ENCODE measurements around the gene BORCS5. TPM values are rescaled to one million over a fixed set of nuclear protein-coding genes. Genes with fewer than 3 reads are reported as not detected.

The BORCS5 gene
- total RNA-seq, 1 donor from 2014 or later: 22.7 TPM

DNA sequence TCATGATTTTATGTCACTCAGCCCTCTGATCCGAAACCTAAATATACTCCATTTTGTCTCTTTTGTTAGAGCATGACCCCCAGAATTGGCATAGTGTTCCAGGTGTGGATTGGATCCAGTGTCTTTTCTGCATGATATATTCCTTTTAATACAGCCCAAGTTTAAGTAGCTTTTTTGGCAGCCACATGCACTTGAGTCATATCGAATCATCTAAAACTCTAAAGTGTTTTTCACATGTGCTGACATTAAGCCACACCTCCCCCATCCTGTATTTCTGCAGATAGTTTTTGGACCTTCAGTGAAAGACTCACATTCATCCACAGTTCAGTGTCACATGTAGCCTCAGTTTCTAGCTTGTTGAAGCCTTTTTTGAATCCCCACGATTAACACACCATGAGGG lies 30.6 kb downstream of the BORCS5 start:
- H3K9me3 Mint-ChIP-seq: no peaks in the 10 kb centered on the region
- DNase-seq: no peak
- no peak overlapping the region for H3K27ac Mint-ChIP-seq
- CTCF ChIA-PET: no interaction called here
- no peak overlapping the region for H3K4me3 Mint-ChIP-seq
- ATAC-seq (ENCODE audit: low read depth): no peak
- H3K4me1 Mint-ChIP-seq: no peaks in the 10 kb centered on the region
- no peaks in the 10 kb centered on the region for H3K27me3 Mint-ChIP-seq
- peaks cover 39% of the 10 kb centered on the region for H3K36me3 Mint-ChIP-seq (ENCODE audit: low read depth)
- POLR2A ChIA-PET: no interaction called here
- intact Hi-C loops (cut with micrococcal nuclease): no loop called here
- TF ChIP-seq, protein P1, sequence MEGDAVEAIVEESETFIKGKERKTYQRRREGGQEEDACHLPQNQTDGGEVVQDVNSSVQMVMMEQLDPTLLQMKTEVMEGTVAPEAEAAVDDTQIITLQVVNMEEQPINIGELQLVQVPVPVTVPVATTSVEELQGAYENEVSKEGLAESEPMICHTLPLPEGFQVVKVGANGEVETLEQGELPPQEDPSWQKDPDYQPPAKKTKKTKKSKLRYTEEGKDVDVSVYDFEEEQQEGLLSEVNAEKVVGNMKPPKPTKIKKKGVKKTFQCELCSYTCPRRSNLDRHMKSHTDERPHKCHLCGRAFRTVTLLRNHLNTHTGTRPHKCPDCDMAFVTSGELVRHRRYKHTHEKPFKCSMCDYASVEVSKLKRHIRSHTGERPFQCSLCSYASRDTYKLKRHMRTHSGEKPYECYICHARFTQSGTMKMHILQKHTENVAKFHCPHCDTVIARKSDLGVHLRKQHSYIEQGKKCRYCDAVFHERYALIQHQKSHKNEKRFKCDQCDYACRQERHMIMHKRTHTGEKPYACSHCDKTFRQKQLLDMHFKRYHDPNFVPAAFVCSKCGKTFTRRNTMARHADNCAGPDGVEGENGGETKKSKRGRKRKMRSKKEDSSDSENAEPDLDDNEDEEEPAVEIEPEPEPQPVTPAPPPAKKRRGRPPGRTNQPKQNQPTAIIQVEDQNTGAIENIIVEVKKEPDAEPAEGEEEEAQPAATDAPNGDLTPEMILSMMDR (IDR thresholded peaks at IDR 0.05): no peak

DNA sequence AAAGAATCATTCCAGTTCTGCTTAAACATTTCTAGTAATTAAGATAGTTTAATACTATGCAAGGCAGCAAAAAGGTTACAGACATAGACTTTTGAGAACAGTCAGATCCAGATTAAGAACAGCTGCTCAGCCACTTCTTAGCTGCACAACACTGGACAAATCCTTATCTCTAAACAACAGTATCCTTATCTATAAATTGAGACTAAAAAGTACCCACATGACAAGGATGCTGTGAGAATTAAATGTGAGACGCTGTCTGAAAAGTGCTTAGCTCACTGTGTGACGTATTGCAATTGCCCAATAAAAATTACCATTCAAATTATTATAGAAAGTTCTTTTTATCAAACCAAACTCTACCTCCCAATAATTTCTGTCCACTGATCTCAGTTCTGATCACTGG lies 35.5 kb downstream of the BORCS5 start:
- TF ChIP-seq, protein P1 (IDR thresholded peaks at IDR 0.05): no peak
- Mint-ChIP-seq H3K9me3 (no peaks in the 10 kb centered on the region), H3K4me1 (no peaks in the 10 kb centered on the region), H3K27me3 (no peaks in the 10 kb centered on the region), H3K36me3 (ENCODE audit: low read depth) (peaks cover 21% of the 10 kb centered on the region), H3K27ac (no peak overlapping the region), H3K4me3 (no peak overlapping the region)
- DNase-seq (no peak), ATAC-seq (ENCODE audit: low read depth) (no peak)
- CTCF ChIA-PET: no interaction called here
- POLR2A ChIA-PET: no interaction called here
- intact Hi-C loops (cut with micrococcal nuclease): no loop called here

DNA sequence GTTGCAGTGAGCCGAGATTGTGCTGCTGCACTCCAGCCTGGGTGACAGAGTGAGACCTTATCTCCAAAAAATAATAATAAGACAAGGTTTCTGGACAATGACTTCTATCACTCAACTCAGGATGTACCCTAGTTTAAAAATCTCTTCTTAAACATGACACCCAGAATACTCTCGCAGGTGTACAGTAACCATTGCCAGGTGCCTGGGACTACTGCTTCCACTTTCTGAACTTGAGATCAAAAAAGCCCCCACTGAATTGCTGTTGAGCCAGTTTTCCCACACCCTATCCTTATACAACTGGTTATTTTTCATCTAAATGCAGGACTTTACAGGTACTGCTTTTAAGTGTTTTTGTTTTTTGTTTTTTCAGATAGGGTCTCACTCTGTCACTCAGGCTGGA lies 36.3 kb downstream of the BORCS5 start:
- Mint-ChIP-seq H3K27me3 (no peaks in the 10 kb centered on the region), H3K9me3 (no peaks in the 10 kb centered on the region), H3K4me3 (no peak overlapping the region), H3K36me3 (ENCODE audit: low read depth) (peaks cover 21% of the 10 kb centered on the region), H3K4me1 (no peaks in the 10 kb centered on the region), H3K27ac (no peak overlapping the region)
- ATAC-seq (ENCODE audit: low read depth) (no peak), DNase-seq (no peak)
- POLR2A ChIA-PET: no interaction called here
- CTCF ChIA-PET: no interaction called here
- intact Hi-C loops (cut with micrococcal nuclease): no loop called here
- TF ChIP-seq, protein P1 (IDR thresholded peaks at IDR 0.05): no peak

DNA sequence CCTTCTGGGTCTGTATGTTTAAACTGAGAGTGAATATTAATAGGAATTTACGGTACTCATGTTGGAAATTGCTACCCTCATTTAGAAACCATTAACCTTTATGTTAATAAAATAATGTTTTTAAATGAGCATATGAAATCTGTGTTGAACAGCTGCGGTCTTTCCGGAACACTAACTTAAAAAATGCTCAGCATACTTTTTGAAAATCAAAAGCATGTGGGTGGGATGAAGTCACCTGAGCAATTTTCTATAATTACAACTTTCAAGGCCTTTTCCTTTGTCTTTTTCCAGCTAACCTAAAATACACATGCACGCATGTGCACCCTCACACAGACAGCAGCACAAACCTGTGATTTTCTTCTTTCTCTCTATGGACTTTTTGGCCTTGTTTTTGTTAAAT lies 39.8 kb downstream of the BORCS5 start:
- Mint-ChIP-seq H3K27me3 (no peaks in the 10 kb centered on the region), H3K36me3 (ENCODE audit: low read depth) (peaks cover 24% of the 10 kb centered on the region), H3K9me3 (peaks cover 7% of the 10 kb centered on the region), H3K27ac (no peak overlapping the region), H3K4me1 (no peaks in the 10 kb centered on the region), H3K4me3 (no peak overlapping the region)
- intact Hi-C loops (cut with micrococcal nuclease): no loop called here
- ChIA-PET POLR2A (no interaction called here), CTCF (no interaction called here)
- TF ChIP-seq, protein P1 (IDR thresholded peaks at IDR 0.05): no peak
- no peak for DNase-seq
- no peak for ATAC-seq (ENCODE audit: low read depth)

DNA sequence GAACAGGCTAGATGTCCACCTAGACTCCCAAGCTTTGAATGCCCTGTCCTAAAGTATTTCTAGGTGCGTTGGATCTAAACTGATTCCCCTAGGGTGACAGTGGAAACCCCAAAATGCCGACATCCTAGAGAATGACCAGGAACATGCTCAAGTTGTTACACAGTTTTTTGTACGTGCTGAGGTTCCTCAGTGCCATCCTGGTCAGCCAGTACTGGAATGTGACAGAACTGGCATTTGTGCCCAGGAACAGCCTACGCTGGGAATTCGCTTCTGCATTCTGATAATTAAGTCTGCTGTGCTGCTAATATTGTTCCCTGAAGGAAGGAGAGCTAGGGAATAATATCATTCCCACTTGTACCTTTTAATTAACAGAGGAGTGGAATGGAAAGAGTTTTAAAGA lies 40.3 kb downstream of the BORCS5 start:
- Mint-ChIP-seq H3K27ac (no peak overlapping the region), H3K4me1 (no peaks in the 10 kb centered on the region), H3K36me3 (ENCODE audit: low read depth) (peaks cover 26% of the 10 kb centered on the region), H3K27me3 (no peaks in the 10 kb centered on the region), H3K9me3 (peaks cover 7% of the 10 kb centered on the region), H3K4me3 (no peak overlapping the region)
- CTCF ChIA-PET: no interaction called here
- ATAC-seq (ENCODE audit: low read depth): no peak
- no peak for DNase-seq
- intact Hi-C loops (cut with micrococcal nuclease): no loop called here
- POLR2A ChIA-PET: no interaction called here
- TF ChIP-seq, protein P1 (IDR thresholded peaks at IDR 0.05): no peak
